Activated naive CD8-positive, alpha-beta T cell treated with anti-CD3 and anti-CD28 coated beads, Interleukin-2, amount 10 ng/mL, durations not matched to agents 7 days and 5 days (primary cell): ENCODE data around the gene SPTLC3. TPM values are rescaled to one million over a fixed set of nuclear protein-coding genes. Genes with fewer than 3 reads are reported as not detected.

Experiments
- ATAC-seq: fragments of 150-1000 bp; cut with Tn5 transposase; one replicate; pipeline ENCODE4 v1.10.0; 2021; ENCODE audit warnings: low read depth, moderate library complexity
- POLR2A ChIA-PET: fragments of 350-600 bp; sonication (Branson Sonifier 250); formaldehyde crosslinking; loops from one replicate; lab custom pipeline; 2021; ENCODE audit warnings: antibody characterized with exemption; lab: Charles Lee
- DNase-seq: peaks from one replicate; pipeline ENCODE4 v3.0.0; 2021
- H3K27ac Mint-ChIP-seq: one replicate; pipeline ENCODE4 v1.8.0; 2022; ENCODE audit warnings: mild to moderate bottlenecking, mixed read lengths
- H3K27me3 Mint-ChIP-seq: one replicate; pipeline ENCODE4 v1.8.0; 2022; ENCODE audit warnings: mild to moderate bottlenecking, moderate library complexity, mixed read lengths
- H3K36me3 Mint-ChIP-seq: one replicate; pipeline ENCODE4 v1.8.0; 2021; ENCODE audit warnings: mild to moderate bottlenecking, mixed read lengths
- H3K4me1 Mint-ChIP-seq: one replicate; pipeline ENCODE4 v1.8.0; 2021; ENCODE audit warnings: mixed read lengths
- H3K4me3 Mint-ChIP-seq: one replicate; pipeline ENCODE4 v1.8.0; 2022; ENCODE audit warnings: mild to moderate bottlenecking, moderate library complexity, mixed read lengths
- H3K9me3 Mint-ChIP-seq: one replicate; pipeline ENCODE4 v1.8.0; 2021; ENCODE audit warnings: mixed read lengths
- total RNA-seq, 2 experiments: library from RNA; stranded (reverse); gene quantifications; one replicate each; pipeline ENCODE4 v1.2.3, GENCODE V29; 2021

SPTLC3 gene
- 1 to 10 TPM in 1 of 2 experiments, under 1 TPM in 1; 0.94 to 1.0 TPM for total RNA-seq

GRCh38 chr20:13008761-13009681 is at the start of gene SPTLC3:
Gene SPTLC3, plus strand, starts transcription at chr20:13008972. Its CDS starts 296 bp downstream, at chr20:13009268.
- peak within 1 kb of the TSS; percentile 72 for H3K27ac Mint-ChIP-seq
- ATAC-seq (peak; percentile 59), DNase-seq (no peak)
- POLR2A ChIA-PET = interaction anchor here (0.7 kb wide), 1 partner anchor 220 kb away, joined by 3 read pairs; no protein-coding TSS in a partner anchor
- H3K36me3 Mint-ChIP-seq = no peaks in the 10 kb centered on the region
- H3K9me3 Mint-ChIP-seq = no peaks in the 10 kb centered on the region
- peaks cover 21% of the 10 kb centered on the region for H3K4me1 Mint-ChIP-seq
- H3K27me3 Mint-ChIP-seq = peaks cover 5% of the 10 kb centered on the region
- peak within 1 kb of the TSS; percentile 82 for H3K4me3 Mint-ChIP-seq

- H3K36me3 Mint-ChIP-seq = no peaks in the 10 kb centered on the region
- H3K4me1 Mint-ChIP-seq = no peaks in the 10 kb centered on the region
- H3K4me3 Mint-ChIP-seq = no peak overlapping the region
- H3K27me3 Mint-ChIP-seq = peaks cover 3% of the 10 kb centered on the region
- H3K9me3 Mint-ChIP-seq = no peaks in the 10 kb centered on the region
- ATAC-seq (no peak), DNase-seq (no peak)
- POLR2A ChIA-PET = no interaction called here
- H3K27ac Mint-ChIP-seq = no peak overlapping the region
These were observed 47.0 kb upstream of the SPTLC3 start for GRCh38 chr20:12961725-12962124.

- Mint-ChIP-seq H3K27ac (no peak overlapping the region), H3K4me1 (no peaks in the 10 kb centered on the region), H3K36me3 (no peaks in the 10 kb centered on the region), H3K4me3 (no peak overlapping the region), H3K27me3 (peaks cover 3% of the 10 kb centered on the region), H3K9me3 (no peaks in the 10 kb centered on the region)
- POLR2A ChIA-PET = no interaction called here
- DNase-seq (no peak), ATAC-seq (no peak)
These were observed 45.9 kb upstream of the SPTLC3 start for GRCh38 chr20:12962895-12963294.

- H3K4me1 Mint-ChIP-seq = no peaks in the 10 kb centered on the region
- POLR2A ChIA-PET = no interaction called here
- no peak overlapping the region for H3K27ac Mint-ChIP-seq
- H3K36me3 Mint-ChIP-seq = no peaks in the 10 kb centered on the region
- H3K27me3 Mint-ChIP-seq = peaks cover 3% of the 10 kb centered on the region
- H3K9me3 Mint-ChIP-seq = no peaks in the 10 kb centered on the region
- no peak overlapping the region for H3K4me3 Mint-ChIP-seq
- DNase-seq = no peak
- ATAC-seq = no peak
These were observed 45.4 kb upstream of the SPTLC3 start for GRCh38 chr20:12963416-12963815.

- H3K9me3 Mint-ChIP-seq = peaks cover 3% of the 10 kb centered on the region
- DNase-seq (no peak), ATAC-seq (no peak)
- no peaks in the 10 kb centered on the region for H3K4me1 Mint-ChIP-seq
- no peaks in the 10 kb centered on the region for H3K36me3 Mint-ChIP-seq
- POLR2A ChIA-PET = no interaction called here
- H3K4me3 Mint-ChIP-seq = no peak overlapping the region
- no peak overlapping the region for H3K27ac Mint-ChIP-seq
- peaks cover 3% of the 10 kb centered on the region for H3K27me3 Mint-ChIP-seq
These were observed 43.4 kb upstream of the SPTLC3 start for GRCh38 chr20:12965212-12965869.

- Mint-ChIP-seq H3K36me3 (no peaks in the 10 kb centered on the region), H3K4me3 (no peak overlapping the region), H3K27ac (no peak overlapping the region), H3K4me1 (no peaks in the 10 kb centered on the region), H3K27me3 (peaks cover 3% of the 10 kb centered on the region), H3K9me3 (peaks cover 3% of the 10 kb centered on the region)
- ATAC-seq = no peak
- DNase-seq = no peak
- POLR2A ChIA-PET = no interaction called here
These were observed 42.9 kb upstream of the SPTLC3 start for GRCh38 chr20:12965870-12966251.

- Mint-ChIP-seq H3K4me1 (no peaks in the 10 kb centered on the region), H3K27me3 (peaks cover 3% of the 10 kb centered on the region), H3K4me3 (no peak overlapping the region), H3K27ac (no peak overlapping the region), H3K9me3 (peaks cover 3% of the 10 kb centered on the region), H3K36me3 (no peaks in the 10 kb centered on the region)
- no peak for ATAC-seq
- DNase-seq = no peak
- POLR2A ChIA-PET = no interaction called here
These were observed 42.2 kb upstream of the SPTLC3 start for GRCh38 chr20:12966468-12967085.

- H3K27ac Mint-ChIP-seq = no peak overlapping the region
- H3K4me1 Mint-ChIP-seq = no peaks in the 10 kb centered on the region
These were observed 40.8 kb upstream of the SPTLC3 start for GRCh38 chr20:12967932-12968331.

GRCh38 chr20:12968472-12968871 is 40.3 kb upstream of the SPTLC3 start:
- H3K4me1 Mint-ChIP-seq = no peaks in the 10 kb centered on the region
- peaks cover 3% of the 10 kb centered on the region for H3K27me3 Mint-ChIP-seq
- H3K27ac Mint-ChIP-seq = no peak overlapping the region
- H3K36me3 Mint-ChIP-seq = no peaks in the 10 kb centered on the region
- POLR2A ChIA-PET = no interaction called here
- no peak for DNase-seq
- H3K9me3 Mint-ChIP-seq = peaks cover 3% of the 10 kb centered on the region
- H3K4me3 Mint-ChIP-seq = no peak overlapping the region
- ATAC-seq = no peak

More at GRCh38 chr20:12967932-12968331, 40.8 kb upstream of the SPTLC3 start:
- Mint-ChIP-seq H3K27me3 (peaks cover 3% of the 10 kb centered on the region), H3K36me3 (no peaks in the 10 kb centered on the region), H3K9me3 (peaks cover 3% of the 10 kb centered on the region), H3K4me3 (no peak overlapping the region)
- DNase-seq (no peak), ATAC-seq (no peak)
- POLR2A ChIA-PET = no interaction called here

GRCh38 chr20:12969071-12969669 is 39.6 kb upstream of the SPTLC3 start:
- DNase-seq = no peak
- Mint-ChIP-seq H3K27me3 (peaks cover 3% of the 10 kb centered on the region), H3K9me3 (peaks cover 3% of the 10 kb centered on the region), H3K4me3 (no peak overlapping the region), H3K27ac (no peak overlapping the region), H3K36me3 (no peaks in the 10 kb centered on the region), H3K4me1 (no peaks in the 10 kb centered on the region)
- no peak for ATAC-seq
- POLR2A ChIA-PET = no interaction called here

GRCh38 chr20:12970372-12970821 is 38.4 kb upstream of the SPTLC3 start:
- peaks cover 4% of the 10 kb centered on the region for H3K27me3 Mint-ChIP-seq
- no peak for ATAC-seq
- POLR2A ChIA-PET = no interaction called here
- DNase-seq = no peak
- no peak overlapping the region for H3K4me3 Mint-ChIP-seq
- no peaks in the 10 kb centered on the region for H3K36me3 Mint-ChIP-seq
- no peak overlapping the region for H3K27ac Mint-ChIP-seq
- H3K4me1 Mint-ChIP-seq = no peaks in the 10 kb centered on the region
- peaks cover 3% of the 10 kb centered on the region for H3K9me3 Mint-ChIP-seq

GRCh38 chr20:12975833-12976608 is 32.8 kb upstream of the SPTLC3 start:
- H3K27ac Mint-ChIP-seq = no peak overlapping the region
- H3K27me3 Mint-ChIP-seq = peaks cover 21% of the 10 kb centered on the region
- no peak overlapping the region for H3K4me3 Mint-ChIP-seq
- peaks cover 2% of the 10 kb centered on the region for H3K9me3 Mint-ChIP-seq
- no peaks in the 10 kb centered on the region for H3K4me1 Mint-ChIP-seq
- DNase-seq = no peak
- H3K36me3 Mint-ChIP-seq = no peaks in the 10 kb centered on the region
- no peak for ATAC-seq
- POLR2A ChIA-PET = no interaction called here
